GM13976 (cell line): ENCODE measurements around the gene CSF1R.

Experiments used
- DNase-seq: peaks from one replicate; pipeline ENCODE4 v3.0.0; 2012; ENCODE audit warnings: low spot score
- in situ Hi-C: fragments of 300-500 bp; cut with MboI; formaldehyde crosslinking; loops from one replicate; pipeline ENCODE4 v1.12.0; 2022; ENCODE audit warnings: low sequenced_read_pairs, mixed read lengths, inconsistent platforms; ENCODE audit not compliant: unreplicated experiment
- TF ChIP-seq, protein P1 (sequence below): IDR thresholded peaks from 2 replicates; pipeline ENCODE4 v1.5.1; 2012; ENCODE audit warnings: borderline replicate concordance, mild to moderate bottlenecking; ENCODE audit not compliant: insufficient read depth; ENCODE audit errors: extremely low read depth, missing control alignments, control extremely low read depth

CSF1R gene

DNA sequence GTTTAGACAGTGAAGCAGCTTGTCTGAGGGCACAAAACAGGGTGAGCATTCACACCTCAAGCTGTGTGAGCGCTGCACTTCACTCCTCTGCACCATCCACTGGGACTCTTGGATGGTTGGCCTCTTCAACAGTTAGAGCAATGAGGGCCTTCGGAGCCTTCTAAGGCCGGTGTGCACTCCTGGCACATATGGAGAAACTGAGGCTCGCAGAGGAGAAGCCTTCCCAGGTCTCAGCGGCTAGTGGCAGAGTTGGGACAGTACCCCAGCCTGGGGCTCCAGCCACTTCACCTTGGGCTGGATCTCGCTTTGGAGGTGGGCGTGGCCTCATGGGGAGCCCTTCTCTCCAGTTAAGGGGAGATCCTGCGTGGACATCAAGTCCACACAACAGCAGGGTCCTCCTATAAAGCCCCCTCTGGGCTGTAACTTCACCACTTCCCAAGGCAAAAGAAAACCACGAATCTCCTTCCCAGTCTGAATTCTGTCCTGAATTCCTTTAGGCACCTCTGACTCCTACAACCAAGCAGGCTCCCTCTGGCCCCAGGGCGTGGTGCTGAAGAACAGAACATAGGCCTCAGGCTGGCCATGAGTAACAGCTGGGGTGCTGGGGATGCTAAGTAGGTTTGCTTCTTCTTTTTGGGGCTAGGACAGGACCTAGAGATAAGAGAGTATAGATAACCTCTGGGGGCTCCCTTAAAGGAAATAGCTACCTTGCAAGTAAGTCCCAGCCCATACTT is 30.5 kb upstream of the CSF1R start:
- in situ Hi-C loops: no loop called here
- TF ChIP-seq, protein P1, sequence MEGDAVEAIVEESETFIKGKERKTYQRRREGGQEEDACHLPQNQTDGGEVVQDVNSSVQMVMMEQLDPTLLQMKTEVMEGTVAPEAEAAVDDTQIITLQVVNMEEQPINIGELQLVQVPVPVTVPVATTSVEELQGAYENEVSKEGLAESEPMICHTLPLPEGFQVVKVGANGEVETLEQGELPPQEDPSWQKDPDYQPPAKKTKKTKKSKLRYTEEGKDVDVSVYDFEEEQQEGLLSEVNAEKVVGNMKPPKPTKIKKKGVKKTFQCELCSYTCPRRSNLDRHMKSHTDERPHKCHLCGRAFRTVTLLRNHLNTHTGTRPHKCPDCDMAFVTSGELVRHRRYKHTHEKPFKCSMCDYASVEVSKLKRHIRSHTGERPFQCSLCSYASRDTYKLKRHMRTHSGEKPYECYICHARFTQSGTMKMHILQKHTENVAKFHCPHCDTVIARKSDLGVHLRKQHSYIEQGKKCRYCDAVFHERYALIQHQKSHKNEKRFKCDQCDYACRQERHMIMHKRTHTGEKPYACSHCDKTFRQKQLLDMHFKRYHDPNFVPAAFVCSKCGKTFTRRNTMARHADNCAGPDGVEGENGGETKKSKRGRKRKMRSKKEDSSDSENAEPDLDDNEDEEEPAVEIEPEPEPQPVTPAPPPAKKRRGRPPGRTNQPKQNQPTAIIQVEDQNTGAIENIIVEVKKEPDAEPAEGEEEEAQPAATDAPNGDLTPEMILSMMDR: no peak
- DNase-seq: no peak

DNA sequence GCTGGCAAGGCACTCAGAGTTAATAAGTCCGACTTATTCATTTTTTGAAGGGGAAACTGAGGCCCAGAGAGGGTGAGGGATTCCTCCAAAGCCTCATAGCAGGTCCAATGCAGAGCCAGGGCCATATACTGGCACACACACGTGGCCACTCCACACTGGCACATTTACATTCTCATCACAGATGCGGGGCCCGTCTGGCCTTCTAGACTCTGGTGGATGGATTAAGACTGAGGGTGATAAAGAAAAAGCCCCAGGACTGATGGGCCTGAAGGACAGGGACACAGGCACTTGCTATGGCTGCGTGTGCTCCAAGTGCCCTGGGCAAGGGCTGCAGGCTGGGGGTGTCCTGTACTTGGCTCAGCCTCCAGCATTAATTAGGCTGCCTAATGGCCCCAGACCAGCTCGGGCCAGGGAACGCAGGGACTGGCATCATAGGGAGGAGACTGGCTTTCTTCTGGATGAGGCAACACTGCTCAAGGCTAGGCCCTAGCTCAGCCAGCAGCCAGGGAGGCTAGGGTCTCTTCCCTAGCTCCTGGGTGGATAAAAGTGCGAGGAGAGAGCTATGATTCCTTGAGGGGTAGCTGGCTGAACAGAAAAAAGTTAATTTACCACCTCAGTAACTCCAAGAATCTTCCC is 28.5 kb upstream of the CSF1R start:
- no peak for DNase-seq
- in situ Hi-C loops: no loop called here
- TF ChIP-seq, protein P1: no peak

DNA sequence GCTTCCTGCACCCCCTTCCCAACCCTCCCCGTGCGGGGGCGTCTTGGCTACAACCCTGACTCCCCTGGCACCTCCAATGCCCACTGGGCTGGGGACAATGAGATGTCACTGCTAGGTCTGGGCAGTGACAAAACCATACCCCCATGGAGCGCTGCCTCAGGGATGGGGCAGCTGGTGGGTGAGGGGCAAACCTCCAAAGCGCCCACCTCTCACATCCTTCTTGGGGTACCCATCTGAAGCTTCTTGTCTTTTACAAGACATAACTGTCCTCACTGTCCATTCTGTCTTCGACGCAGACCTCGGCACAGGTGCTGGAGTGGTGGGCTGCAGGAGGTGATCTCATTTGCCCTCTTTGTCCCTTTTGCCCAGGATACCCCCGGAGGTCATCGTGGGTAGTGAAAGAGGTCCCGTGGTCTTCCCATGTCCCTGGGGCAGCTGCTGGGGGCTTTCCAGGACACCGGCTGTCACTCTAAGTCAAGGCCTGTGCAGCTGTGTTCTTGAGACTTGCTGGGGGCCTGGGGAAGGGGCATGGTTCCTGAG is 27.8 kb upstream of the CSF1R start:
- DNase-seq: no peak
- TF ChIP-seq, protein P1: no peak
- in situ Hi-C loops: no loop called here

DNA sequence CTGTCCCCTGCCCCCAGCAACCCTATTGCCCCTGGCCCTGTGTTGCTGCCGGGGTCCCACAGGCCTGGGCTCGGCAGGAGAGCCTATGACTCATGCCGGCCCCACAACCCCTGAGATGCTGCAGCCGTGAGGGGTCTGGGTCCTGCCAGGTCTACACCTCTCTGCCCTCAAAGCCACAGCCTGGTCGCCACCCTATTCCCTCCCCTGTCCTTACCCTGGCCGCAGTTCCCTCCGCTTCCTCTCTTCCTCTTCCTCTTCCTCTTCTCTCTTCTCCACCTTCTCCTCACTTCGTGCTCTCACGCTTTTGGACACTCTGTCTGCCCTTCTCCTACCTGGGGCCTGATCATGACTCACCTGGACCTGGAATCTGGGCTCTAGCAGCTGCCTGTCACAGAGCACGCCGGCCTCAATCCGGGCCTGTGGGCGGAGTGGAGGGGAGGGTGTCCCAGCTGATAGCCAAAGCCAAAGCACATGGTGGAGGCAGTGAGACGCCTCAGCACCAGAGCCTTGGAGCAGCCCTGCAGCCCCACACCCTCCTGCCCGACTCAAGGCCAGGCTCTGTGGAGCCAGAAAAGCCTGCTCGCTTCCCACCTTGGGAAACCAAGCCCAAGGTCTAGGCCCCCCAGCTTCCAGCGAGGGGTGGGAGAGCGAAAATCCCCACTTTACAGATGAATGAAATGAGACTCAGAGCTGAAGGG is 26.8 kb upstream of the CSF1R start:
- DNase-seq: no peak
- in situ Hi-C loops: no loop called here
- TF ChIP-seq, protein P1: no peak

DNA sequence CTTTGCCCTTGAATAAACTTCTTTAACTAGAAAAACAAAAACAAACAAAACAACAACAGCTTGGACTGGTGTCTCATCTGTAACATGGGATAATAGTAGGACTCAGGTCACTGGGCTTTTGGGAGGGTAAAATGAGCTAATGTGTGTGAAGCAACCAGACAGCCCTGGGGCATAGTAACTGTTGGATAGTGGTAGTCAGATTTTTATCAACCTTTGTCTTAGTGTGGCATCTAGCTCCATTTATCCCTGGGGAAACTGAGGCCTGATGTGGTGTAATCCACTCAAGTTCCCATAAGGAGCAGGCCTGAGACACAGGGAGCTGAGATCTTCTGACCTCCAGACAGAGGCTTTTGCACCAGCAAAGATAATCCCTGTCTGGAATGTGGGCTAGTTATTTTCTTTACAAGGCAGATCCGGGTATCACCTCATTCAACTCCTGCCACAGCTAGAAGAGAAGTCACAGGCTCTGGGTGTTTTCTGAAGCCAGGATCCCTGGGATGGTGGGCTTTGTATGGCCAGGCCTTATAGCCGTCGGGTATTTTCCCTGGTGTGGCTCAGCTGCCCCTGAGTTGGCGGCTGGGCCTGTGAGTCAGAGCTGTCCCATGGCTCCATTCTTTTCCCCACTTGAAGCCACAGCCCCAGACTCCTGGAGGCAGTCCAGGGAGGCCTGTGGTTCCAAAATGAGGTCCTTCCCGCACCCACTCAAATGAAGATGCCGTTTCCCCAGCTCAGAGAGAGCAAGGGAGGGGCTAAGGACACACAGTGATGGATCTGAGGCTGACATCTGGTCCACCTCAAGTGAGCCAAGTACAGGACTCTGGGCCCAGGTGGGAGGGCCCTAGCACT is 26.1 kb upstream of the CSF1R start:
- in situ Hi-C loops: no loop called here
- TF ChIP-seq, protein P1: no peak
- DNase-seq: peak; percentile 5

DNA sequence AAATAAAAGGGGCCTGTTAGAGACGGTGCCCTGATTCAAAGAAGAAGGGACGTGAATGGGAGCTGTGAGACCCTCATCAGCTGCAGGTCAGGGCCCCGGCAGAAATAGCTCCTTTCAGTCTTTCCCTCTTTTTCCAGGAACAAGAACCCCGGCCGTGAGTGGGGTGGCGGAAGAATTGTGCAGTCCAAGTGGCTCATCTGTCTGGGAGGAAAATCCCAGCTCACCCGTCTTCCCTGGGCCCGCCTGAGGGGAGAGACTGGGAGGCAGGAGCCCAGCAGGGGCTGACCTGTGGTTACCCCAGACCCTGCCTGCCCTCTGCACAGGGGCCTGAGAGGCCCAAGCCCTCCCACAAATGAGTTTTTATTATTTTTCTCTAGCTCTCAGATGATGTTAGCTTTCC is 24.8 kb upstream of the CSF1R start:
- TF ChIP-seq, protein P1: no peak
- in situ Hi-C loops: no loop called here

More for the DNA sequence above, 24.8 kb upstream of the CSF1R start:
- DNase-seq: no peak
